Ovary (tissue), 3 donors: ENCODE results near the gene TECPR2.

Source experiments
- POLR2A ChIP-seq: fragments of 450-650 bp; IDR thresholded peaks from one replicate; pipeline ENCODE4 v1.6.1; 2017; ENCODE audit warnings: antibody characterized with exemption, mild to moderate bottlenecking, moderate library complexity
- TF ChIP-seq, protein P1 (sequence below), 3 donors: fragments of 450-650 bp in 2 of 3; fragments of 200-600 bp in 1 of 3; IDR thresholded peaks; one replicate each; pipeline versions ENCODE4 v1.5.1 to v1.8.0; 2016 to 2022; ENCODE audit warnings: antibody characterized with exemption in 3 of 3, mild to moderate bottlenecking in 1 of 3
- donor health status: DM: no; HTN: no; CAD: no.

DNA sequence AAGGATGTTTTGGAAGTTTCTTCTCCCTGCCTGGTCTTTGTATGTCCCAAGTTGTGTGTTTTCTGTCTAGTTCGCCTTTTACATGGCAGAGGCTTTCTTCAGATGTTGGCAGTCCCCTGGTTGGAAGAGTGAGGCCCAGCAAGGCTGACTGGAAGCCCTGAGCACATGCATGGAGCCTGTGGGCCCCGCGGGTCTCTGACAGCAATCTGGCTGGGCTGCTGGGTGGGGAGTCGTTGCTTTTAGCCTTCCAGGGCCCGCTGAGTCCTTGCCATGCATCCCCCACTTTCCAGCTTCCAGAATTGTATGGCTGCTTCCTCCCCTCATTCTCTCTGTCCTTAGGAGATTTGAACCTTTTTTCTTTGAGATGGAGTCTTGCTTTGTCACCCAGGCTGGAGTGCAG is 121.6 kb downstream of the TECPR2 start:
- TF ChIP-seq, protein P1, sequence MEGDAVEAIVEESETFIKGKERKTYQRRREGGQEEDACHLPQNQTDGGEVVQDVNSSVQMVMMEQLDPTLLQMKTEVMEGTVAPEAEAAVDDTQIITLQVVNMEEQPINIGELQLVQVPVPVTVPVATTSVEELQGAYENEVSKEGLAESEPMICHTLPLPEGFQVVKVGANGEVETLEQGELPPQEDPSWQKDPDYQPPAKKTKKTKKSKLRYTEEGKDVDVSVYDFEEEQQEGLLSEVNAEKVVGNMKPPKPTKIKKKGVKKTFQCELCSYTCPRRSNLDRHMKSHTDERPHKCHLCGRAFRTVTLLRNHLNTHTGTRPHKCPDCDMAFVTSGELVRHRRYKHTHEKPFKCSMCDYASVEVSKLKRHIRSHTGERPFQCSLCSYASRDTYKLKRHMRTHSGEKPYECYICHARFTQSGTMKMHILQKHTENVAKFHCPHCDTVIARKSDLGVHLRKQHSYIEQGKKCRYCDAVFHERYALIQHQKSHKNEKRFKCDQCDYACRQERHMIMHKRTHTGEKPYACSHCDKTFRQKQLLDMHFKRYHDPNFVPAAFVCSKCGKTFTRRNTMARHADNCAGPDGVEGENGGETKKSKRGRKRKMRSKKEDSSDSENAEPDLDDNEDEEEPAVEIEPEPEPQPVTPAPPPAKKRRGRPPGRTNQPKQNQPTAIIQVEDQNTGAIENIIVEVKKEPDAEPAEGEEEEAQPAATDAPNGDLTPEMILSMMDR (IDR thresholded peaks at IDR 0.05): no peak
- TF ChIP-seq POLR2A: no peak
